DND-41 (cell line): Measurements from ENCODE around the gene GRIN1.

Experiments used
- ATAC-seq: fragments of 200-7000 bp; cut with Tn5 transposase; 3 replicates; pipeline ENCODE4 v1.9.1; 2021; ENCODE audit warnings: low read depth; ENCODE audit not compliant: insufficient read depth
- DNase-seq: peaks from one replicate; pipeline ENCODE4 v3.0.0-alpha.2; 2020
- H2AFZ ChIP-seq: 2 replicates; pipeline ENCODE4 v1.6.0; 2012; ENCODE audit warnings: low read depth, low read length
- H3K27ac ChIP-seq: 2 replicates; pipeline ENCODE4 v1.5.1; 2012; ENCODE audit warnings: low read length, inconsistent platforms
- H3K27me3 ChIP-seq: fragments of 200-600 bp; sonication (generic); 2 replicates; pipeline ENCODE4 v1.6.0; 2012; ENCODE audit warnings: low read length, mild to moderate bottlenecking, inconsistent platforms; ENCODE audit not compliant: insufficient read depth, poor library complexity
- H3K36me3 ChIP-seq: 2 replicates; pipeline ENCODE4 v1.5.1; 2012; ENCODE audit warnings: low read length, inconsistent platforms; ENCODE audit not compliant: insufficient read depth
- H3K4me1 ChIP-seq: 2 replicates; pipeline ENCODE4 v1.5.1; 2012; ENCODE audit warnings: mild to moderate bottlenecking, low read length; ENCODE audit not compliant: insufficient read depth
- H3K4me2 ChIP-seq: 2 replicates; pipeline ENCODE4 v1.6.0; 2012; ENCODE audit warnings: mild to moderate bottlenecking, moderate library complexity, low read length, inconsistent platforms; ENCODE audit not compliant: insufficient read depth
- H3K4me3 ChIP-seq, 2 experiments: fragments of 200-600 bp in 1 of 2; shearing (Covaris generic) in 1 of 2; 2 replicates each; pipeline ENCODE4 v1.5.1; 2012 to 2016; ENCODE audit warnings: inconsistent platforms in 2 of 2, low read length in 2 of 2, mild to moderate bottlenecking in 2 of 2, low read depth in 1 of 2, moderate library complexity in 1 of 2
- H3K79me2 ChIP-seq: 2 replicates; pipeline ENCODE4 v1.6.0; 2012; ENCODE audit warnings: low read length, inconsistent platforms; ENCODE audit not compliant: insufficient read depth
- H3K9ac ChIP-seq: 2 replicates; pipeline ENCODE4 v1.6.0; 2012; ENCODE audit warnings: low read depth, mild to moderate bottlenecking, inconsistent platforms, low read length, moderate library complexity
- H3K9me3 ChIP-seq: 2 replicates; pipeline ENCODE4 v1.5.1; 2012; ENCODE audit warnings: low read length, moderate library complexity, mild to moderate bottlenecking, inconsistent platforms; ENCODE audit not compliant: insufficient read depth, severe bottlenecking
- H4K20me1 ChIP-seq: 2 replicates; pipeline ENCODE4 v1.6.0; 2012; ENCODE audit warnings: low read length; ENCODE audit not compliant: insufficient read depth
- EZH2 ChIP-seq: IDR thresholded peaks from 3 replicates; pipeline ENCODE4 v1.6.1; 2012; ENCODE audit warnings: borderline replicate concordance, low read depth, mild to moderate bottlenecking, moderate library complexity, low read length, inconsistent platforms; ENCODE audit not compliant: severe bottlenecking
- TF ChIP-seq, protein P1 (sequence below): IDR thresholded peaks from 2 replicates; pipeline ENCODE4 v1.5.1; 2012; ENCODE audit warnings: borderline replicate concordance, low read length, moderate library complexity, mild to moderate bottlenecking; ENCODE audit not compliant: poor library complexity, severe bottlenecking; ENCODE audit errors: extremely low read depth

GRIN1 gene

DNA sequence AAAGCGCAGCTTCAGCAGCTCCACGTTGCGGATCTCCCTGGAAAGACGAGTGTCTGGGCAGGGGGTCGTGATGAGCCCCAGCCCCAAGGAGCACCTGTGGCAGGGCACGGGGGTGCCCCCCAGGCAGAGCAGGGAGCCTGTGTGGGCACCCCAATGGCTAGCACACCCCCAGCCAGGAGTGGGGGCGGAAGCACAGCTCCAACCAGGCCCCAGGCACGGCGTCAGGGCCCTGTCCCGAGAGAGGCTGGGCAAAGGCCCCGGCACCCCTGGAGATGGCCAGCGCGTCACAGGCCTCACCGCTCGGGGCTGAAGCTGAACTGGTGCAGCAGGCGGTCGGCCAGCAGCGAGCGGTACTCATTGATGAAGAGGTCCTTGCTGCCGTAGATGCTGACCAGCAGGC is 41.5 kb downstream of the GRIN1 start:
- peaks cover 49% of the 10 kb centered on the region for H3K36me3 ChIP-seq
- no peaks in the 10 kb centered on the region for H3K27me3 ChIP-seq
- H3K79me2 ChIP-seq, result peaks cover 2% of the 10 kb centered on the region; the same call in 1 of the 2 replicates
- no peak overlapping the region for H2AFZ ChIP-seq
- no peak overlapping the region for H3K4me3 ChIP-seq
- H4K20me1 ChIP-seq, result peaks cover 19% of the 10 kb centered on the region
- DNase-seq (no peak), ATAC-seq (no peak)
- H3K9ac ChIP-seq, result no peak overlapping the region
- H3K27ac ChIP-seq, result no peak overlapping the region
- no peaks in the 10 kb centered on the region for H3K4me1 ChIP-seq
- no peaks in the 10 kb centered on the region for H3K9me3 ChIP-seq
- no peak overlapping the region for H3K4me2 ChIP-seq
- TF ChIP-seq, protein P1, sequence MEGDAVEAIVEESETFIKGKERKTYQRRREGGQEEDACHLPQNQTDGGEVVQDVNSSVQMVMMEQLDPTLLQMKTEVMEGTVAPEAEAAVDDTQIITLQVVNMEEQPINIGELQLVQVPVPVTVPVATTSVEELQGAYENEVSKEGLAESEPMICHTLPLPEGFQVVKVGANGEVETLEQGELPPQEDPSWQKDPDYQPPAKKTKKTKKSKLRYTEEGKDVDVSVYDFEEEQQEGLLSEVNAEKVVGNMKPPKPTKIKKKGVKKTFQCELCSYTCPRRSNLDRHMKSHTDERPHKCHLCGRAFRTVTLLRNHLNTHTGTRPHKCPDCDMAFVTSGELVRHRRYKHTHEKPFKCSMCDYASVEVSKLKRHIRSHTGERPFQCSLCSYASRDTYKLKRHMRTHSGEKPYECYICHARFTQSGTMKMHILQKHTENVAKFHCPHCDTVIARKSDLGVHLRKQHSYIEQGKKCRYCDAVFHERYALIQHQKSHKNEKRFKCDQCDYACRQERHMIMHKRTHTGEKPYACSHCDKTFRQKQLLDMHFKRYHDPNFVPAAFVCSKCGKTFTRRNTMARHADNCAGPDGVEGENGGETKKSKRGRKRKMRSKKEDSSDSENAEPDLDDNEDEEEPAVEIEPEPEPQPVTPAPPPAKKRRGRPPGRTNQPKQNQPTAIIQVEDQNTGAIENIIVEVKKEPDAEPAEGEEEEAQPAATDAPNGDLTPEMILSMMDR, result no peak
- no peak for TF ChIP-seq EZH2

DNA sequence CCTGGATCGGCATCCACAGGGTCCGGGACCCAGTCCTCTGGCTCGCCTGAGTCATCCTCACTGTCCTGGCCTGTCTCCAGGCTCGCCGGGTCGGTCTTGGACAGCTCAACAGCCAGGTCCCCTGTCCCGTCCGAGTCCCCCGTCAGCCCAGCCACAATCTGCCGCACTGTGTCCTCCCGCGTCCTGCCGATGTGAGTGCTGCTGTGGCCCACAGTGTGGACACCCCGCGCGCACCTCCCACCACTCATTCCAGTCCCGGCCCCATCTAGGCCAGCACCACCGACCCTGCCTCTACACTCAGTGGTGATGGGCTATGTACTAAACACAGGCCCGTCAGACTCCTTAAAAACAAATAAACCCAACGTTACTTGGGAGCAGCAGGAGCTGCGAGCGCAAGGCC is 42.7 kb downstream of the GRIN1 start:
- Histone ChIP-seq H3K36me3 (peaks cover 60% of the 10 kb centered on the region), H3K79me2 (peaks cover 13% of the 10 kb centered on the region), H3K9ac (no peak overlapping the region), H3K27me3 (no peaks in the 10 kb centered on the region), H3K4me3 (no peak overlapping the region), H4K20me1 (peaks cover 16% of the 10 kb centered on the region), H3K9me3 (no peaks in the 10 kb centered on the region), H2AFZ (no peak overlapping the region), H3K4me2 (no peak overlapping the region), H3K27ac (no peak overlapping the region), H3K4me1 (peaks cover 12% of the 10 kb centered on the region)
- TF ChIP-seq EZH2, result no peak
- TF ChIP-seq, protein P1, result no peak
- ATAC-seq (no peak), DNase-seq (no peak)

DNA sequence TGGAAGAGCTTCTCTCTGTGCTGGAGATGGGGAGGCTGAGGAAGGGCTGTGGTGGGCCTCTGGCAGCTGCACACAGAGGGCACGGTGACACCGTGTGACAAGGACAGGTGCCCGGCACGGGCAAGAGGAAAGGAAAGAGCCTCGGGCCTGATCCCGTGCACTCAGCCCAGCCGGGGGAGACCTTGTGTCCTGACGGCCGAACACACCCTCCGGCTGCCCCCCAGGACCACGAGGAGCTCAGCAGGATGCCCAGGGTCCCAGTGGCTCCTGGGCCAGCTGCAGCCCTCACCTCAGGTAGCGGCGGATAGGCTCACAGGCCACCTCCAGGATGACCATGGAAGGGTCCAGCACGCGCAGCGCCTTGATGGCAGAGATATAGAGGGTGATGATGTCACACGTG is 43.9 kb downstream of the GRIN1 start:
- Histone ChIP-seq H3K9ac (no peak overlapping the region), H3K4me3 (no peak overlapping the region), H3K27ac (no peak overlapping the region), H3K4me2 (no peak overlapping the region), H3K27me3 (no peaks in the 10 kb centered on the region), H3K36me3 (peaks cover 67% of the 10 kb centered on the region), H3K4me1 (peaks cover 23% of the 10 kb centered on the region), H3K79me2 (peaks cover 25% of the 10 kb centered on the region), H4K20me1 (peaks cover 23% of the 10 kb centered on the region), H3K9me3 (no peaks in the 10 kb centered on the region), H2AFZ (no peak overlapping the region)
- ATAC-seq (no peak), DNase-seq (no peak)
- TF ChIP-seq EZH2, result no peak
- TF ChIP-seq, protein P1, result no peak

DNA sequence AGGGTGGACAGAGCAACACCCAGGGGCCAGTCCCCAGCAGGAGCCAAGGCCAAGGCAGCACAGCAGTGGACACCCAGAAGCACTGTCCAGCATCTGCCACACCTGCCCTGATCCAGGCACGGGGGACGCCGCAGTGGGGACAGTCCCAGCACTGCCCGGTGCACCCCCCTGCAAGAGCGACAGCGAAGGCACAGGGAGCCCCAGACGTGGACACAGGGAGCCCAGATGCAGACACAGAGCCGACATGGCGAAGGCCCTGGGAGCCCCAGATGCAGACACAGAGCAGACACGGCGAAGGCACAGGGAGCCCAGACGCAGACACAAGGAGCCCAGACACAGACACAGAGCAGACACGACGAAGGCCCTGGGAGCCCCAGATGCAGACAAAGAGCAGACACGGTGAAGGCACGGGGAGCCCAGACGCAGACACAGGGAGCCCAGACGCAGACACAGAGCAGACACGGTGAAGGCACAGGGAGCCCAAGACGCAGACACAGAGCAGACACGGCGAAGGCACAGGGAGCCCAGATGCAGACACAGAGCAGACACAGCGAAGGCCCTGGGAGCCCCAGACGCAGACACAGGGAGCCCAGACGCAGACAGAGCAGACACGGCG is 45.1 kb downstream of the GRIN1 start:
- Histone ChIP-seq H3K9ac (no peak overlapping the region), H3K36me3 (peaks cover 71% of the 10 kb centered on the region), H3K4me1 (peaks cover 25% of the 10 kb centered on the region), H3K9me3 (no peaks in the 10 kb centered on the region), H3K27me3 (no peaks in the 10 kb centered on the region), H3K79me2 (peaks cover 37% of the 10 kb centered on the region), H3K4me3 (no peak overlapping the region), H3K27ac (no peak overlapping the region), H3K4me2 (no peak overlapping the region), H4K20me1 (peaks cover 22% of the 10 kb centered on the region), H2AFZ (no peak overlapping the region)
- DNase-seq (no peak), ATAC-seq (no peak)
- TF ChIP-seq EZH2, result no peak
- TF ChIP-seq, protein P1, result no peak
